GM21360 (cell line): ENCODE data around the gene XRCC5.
"Not testable (repeated sequence)": the region's sequence is repeated elsewhere in the genome, so short reads cannot be mapped to it uniquely, and the experiment has no call there.

Experiments used
- ATAC-seq: cut with Tn5 transposase; IDR thresholded peaks from one replicate; pipeline ENCODE4 v1.9.1; 2021; ENCODE audit warnings: mild to moderate bottlenecking, moderate library complexity; ENCODE audit not compliant: unreplicated experiment

XRCC5 gene

GRCh38 chr2:216188559-216188850 is 79.4 kb downstream of the XRCC5 start:
- ATAC-seq: no peak

GRCh38 chr2:216188956-216189355 is 79.8 kb downstream of the XRCC5 start:
- ATAC-seq: no peak

- no peak for ATAC-seq
Measured at GRCh38 chr2:216189410-216189809, 80.3 kb downstream of the XRCC5 start.

GRCh38 chr2:216192181-216192580 is 83.0 kb downstream of the XRCC5 start:
- ATAC-seq: no peak

GRCh38 chr2:216192931-216193330 is 83.8 kb downstream of the XRCC5 start:
- no peak for ATAC-seq

- ATAC-seq: no peak
Measured at GRCh38 chr2:216194013-216194412, 84.9 kb downstream of the XRCC5 start.

- no peak for ATAC-seq
Measured at GRCh38 chr2:216194561-216194960, 85.4 kb downstream of the XRCC5 start.

GRCh38 chr2:216195565-216196029 is 86.4 kb downstream of the XRCC5 start:
- ATAC-seq: no peak

- no peak for ATAC-seq
Measured at GRCh38 chr2:216201692-216202306, 92.7 kb downstream of the XRCC5 start.

- ATAC-seq: no peak
Measured at GRCh38 chr2:216202626-216203250, 93.6 kb downstream of the XRCC5 start.

- ATAC-seq: no peak
Measured at GRCh38 chr2:216205486-216205885, 96.3 kb downstream of the XRCC5 start.

GRCh38 chr2:216206041-216206703 is 97.0 kb downstream of the XRCC5 start:
- ATAC-seq: peak; percentile 74

- ATAC-seq: no peak
Measured at GRCh38 chr2:216206821-216207220, 97.7 kb downstream of the XRCC5 start.

GRCh38 chr2:216208661-216209060 is 99.5 kb downstream of the XRCC5 start:
- ATAC-seq: not testable (repeated sequence)

- no peak for ATAC-seq
Measured at GRCh38 chr2:216210701-216211540, 101.8 kb downstream of the XRCC5 start.

GRCh38 chr2:216211614-216212145 is 102.5 kb downstream of the XRCC5 start:
- no peak for ATAC-seq

GRCh38 chr2:216214768-216215167 is 105.6 kb downstream of the XRCC5 start:
- ATAC-seq: no peak

- no peak for ATAC-seq
Measured at GRCh38 chr2:216215658-216216390, 106.7 kb downstream of the XRCC5 start.

- ATAC-seq: peak; percentile 35
Measured at GRCh38 chr2:216216951-216217903, 108.1 kb downstream of the XRCC5 start.
